ENCODE measurements around the gene EVX2. TPM values are rescaled to one million over a fixed set of nuclear protein-coding genes. Genes with fewer than 3 reads are reported as not detected.

EVX2 gene
- total RNA-seq, 1 donor from 2014 or later: not detected

- TF ChIP-seq CTCF (conservative IDR thresholded peaks at IDR 0.05; ENCODE audit: low read depth, low read length): peak; percentile 90
- DNase-seq (ENCODE audit: low read depth): no peak
- H3K4me3 ChIP-seq (ENCODE audit: low read depth, low read length): peak overlapping the region; percentile 36
Observed at GRCh38 chr2:176111309-176111663, 27.5 kb upstream of the EVX2 start.

GRCh38 chr2:176110415-176111308 is 26.9 kb upstream of the EVX2 start:
- no peak for DNase-seq (ENCODE audit: low read depth)
- H3K4me3 ChIP-seq (ENCODE audit: low read depth, low read length): peak overlapping the region; percentile 35
- no peak for TF ChIP-seq CTCF (conservative IDR thresholded peaks at IDR 0.05; ENCODE audit: low read depth, low read length)

GRCh38 chr2:176109946-176110345 is 26.2 kb upstream of the EVX2 start:
- no peak for DNase-seq (ENCODE audit: low read depth)
- no peak for TF ChIP-seq CTCF (conservative IDR thresholded peaks at IDR 0.05; ENCODE audit: low read depth, low read length)
- peak overlapping the region; percentile 35 for H3K4me3 ChIP-seq (ENCODE audit: low read depth, low read length)

GRCh38 chr2:176109192-176109901 is 25.6 kb upstream of the EVX2 start:
- peak overlapping the region; percentile 35 for H3K4me3 ChIP-seq (ENCODE audit: low read depth, low read length)
- TF ChIP-seq CTCF (conservative IDR thresholded peaks at IDR 0.05; ENCODE audit: low read depth, low read length): no peak

GRCh38 chr2:176107731-176108181 is 24.0 kb upstream of the EVX2 start:
- DNase-seq (ENCODE audit: low read depth): no peak
- no peak for TF ChIP-seq CTCF (conservative IDR thresholded peaks at IDR 0.05; ENCODE audit: low read depth, low read length)
- peak overlapping the region; percentile 35 for H3K4me3 ChIP-seq (ENCODE audit: low read depth, low read length)

More at GRCh38 chr2:176109192-176109901, 25.6 kb upstream of the EVX2 start:
- no peak for DNase-seq (ENCODE audit: low read depth)

- peak within 1 kb of the TSS; percentile 49 for H3K4me3 ChIP-seq (ENCODE audit: low read depth, low read length)
- no peak for TF ChIP-seq CTCF (conservative IDR thresholded peaks at IDR 0.05; ENCODE audit: low read depth, low read length)
- no peak for DNase-seq (ENCODE audit: low read depth)
Observed at GRCh38 chr2:176106581-176107539, 23.1 kb upstream of the EVX2 start, which contains the start of gene HOXD11. Gene HOXD11 (plus strand): TSS chr2:176107280. CDS start chr2:176107356, 76 bp downstream.

All from epithelial cell of proximal tubule (primary cell).